Measurements from ENCODE around the gene ERCC6L2.
A peak's percentile ranks its signal among the peaks of the same experiment; 100 is the strongest.

The ERCC6L2 gene

GRCh38 chr9:95870352-95870751 lies 5.1 kb upstream of the ERCC6L2 start:
- DNase-seq (ENCODE audit: low spot score): no peak

GRCh38 chr9:95870906-95871305 lies 4.6 kb upstream of the ERCC6L2 start:
- no peak for DNase-seq (ENCODE audit: low spot score)

- peak; percentile 58 for DNase-seq (ENCODE audit: low spot score)
These were observed 1.0 kb upstream of the ERCC6L2 start for GRCh38 chr9:95874303-95874988.

GRCh38 chr9:95874989-95875304 lies 544 bp upstream of the ERCC6L2 start:
- peak; percentile 53 for DNase-seq (ENCODE audit: low spot score)

- DNase-seq (ENCODE audit: low spot score): no peak
These were observed 600 bp downstream of the ERCC6L2 start for GRCh38 chr9:95876138-95876444.

- DNase-seq (ENCODE audit: low spot score): peak; percentile 23
These were observed 1.1 kb downstream of the ERCC6L2 start for GRCh38 chr9:95876595-95876994.

- no peak for DNase-seq (ENCODE audit: low spot score)
These were observed 2.5 kb downstream of the ERCC6L2 start for GRCh38 chr9:95877984-95878383.

GRCh38 chr9:95879591-95879990 lies 4.1 kb downstream of the ERCC6L2 start:
- DNase-seq (ENCODE audit: low spot score): no peak

GRCh38 chr9:95880021-95880690 lies 4.7 kb downstream of the ERCC6L2 start:
- no peak for DNase-seq (ENCODE audit: low spot score)

- DNase-seq (ENCODE audit: low spot score): no peak
These were observed 12.5 kb downstream of the ERCC6L2 start for GRCh38 chr9:95887926-95888497.

- DNase-seq (ENCODE audit: low spot score): no peak
These were observed 15.1 kb downstream of the ERCC6L2 start for GRCh38 chr9:95890594-95890993.

- no peak for DNase-seq (ENCODE audit: low spot score)
These were observed 15.7 kb downstream of the ERCC6L2 start for GRCh38 chr9:95891067-95891671.

- no peak for DNase-seq (ENCODE audit: low spot score)
These were observed 17.2 kb downstream of the ERCC6L2 start for GRCh38 chr9:95892690-95893089.

GRCh38 chr9:95896580-95896979 lies 21.1 kb downstream of the ERCC6L2 start:
- no peak for DNase-seq (ENCODE audit: low spot score)

- DNase-seq (ENCODE audit: low spot score): peak; percentile 53
These were observed 26.0 kb downstream of the ERCC6L2 start for GRCh38 chr9:95901506-95901905.

- no peak for DNase-seq (ENCODE audit: low spot score)
These were observed 27.9 kb downstream of the ERCC6L2 start for GRCh38 chr9:95903398-95903797.

- no peak for DNase-seq (ENCODE audit: low spot score)
These were observed 32.3 kb downstream of the ERCC6L2 start for GRCh38 chr9:95907794-95908193.

- DNase-seq (ENCODE audit: low spot score): no peak
These were observed 34.7 kb downstream of the ERCC6L2 start for GRCh38 chr9:95910023-95910707.

- no peak for DNase-seq (ENCODE audit: low spot score)
These were observed 35.4 kb downstream of the ERCC6L2 start for GRCh38 chr9:95910770-95911340.

- DNase-seq (ENCODE audit: low spot score): no peak
These were observed 37.3 kb downstream of the ERCC6L2 start for GRCh38 chr9:95912773-95913172.

- no peak for DNase-seq (ENCODE audit: low spot score)
These were observed 44.5 kb downstream of the ERCC6L2 start for GRCh38 chr9:95920017-95920416.

GRCh38 chr9:95923794-95924193 lies 48.3 kb downstream of the ERCC6L2 start:
- DNase-seq (ENCODE audit: low spot score): no peak
